Neural cell (in vitro differentiated cells): Measurements from ENCODE around the gene TLCD5. TPM values are rescaled to one million over a fixed set of nuclear protein-coding genes. Genes with fewer than 3 reads are reported as not detected.

Experiments
- H2AFZ ChIP-seq: fragments of 200-600, 300-800 bp; sonication (generic), shearing (Covaris generic); 2 replicates; pipeline ENCODE4 v1.6.0; 2014; ENCODE audit warnings: low read depth, mild to moderate bottlenecking, antibody characterized with exemption, low read length, moderate library complexity
- H3F3A ChIP-seq: fragments of 200-600 bp; shearing (Covaris generic); 2 replicates; pipeline ENCODE4 v1.6.1; 2016; ENCODE audit warnings: mild to moderate bottlenecking, moderate library complexity, mixed read lengths, antibody characterized with exemption, low read length; ENCODE audit not compliant: insufficient read depth, poor library complexity, severe bottlenecking
- H3K27ac ChIP-seq: fragments of 200-600, 300-800 bp; sonication (generic), shearing (Covaris generic); 2 replicates; pipeline ENCODE4 v1.5.1; 2014; ENCODE audit warnings: mild to moderate bottlenecking, low read length, moderate library complexity
- H3K27me3 ChIP-seq: fragments of 300-800, 200-600 bp; sonication (generic), shearing (Covaris generic); 2 replicates; pipeline ENCODE4 v1.6.0; 2014; ENCODE audit warnings: mild to moderate bottlenecking, low read depth, low read length, moderate library complexity; ENCODE audit not compliant: insufficient read depth
- H3K36me3 ChIP-seq: fragments of 300-800, 200-600 bp; sonication (generic), shearing (Covaris generic); 2 replicates; pipeline ENCODE4 v1.5.1; 2014; ENCODE audit warnings: mild to moderate bottlenecking, antibody characterized with exemption, low read length, moderate library complexity; ENCODE audit not compliant: insufficient read depth
- H3K4me2 ChIP-seq: fragments of 300-800, 200-600 bp; sonication (generic), shearing (Covaris generic); 2 replicates; pipeline ENCODE4 v1.6.0; 2014; ENCODE audit warnings: mild to moderate bottlenecking, low read length
- H3K4me3 ChIP-seq: fragments of 300-800, 200-600 bp; sonication (generic), shearing (Covaris generic); 2 replicates; pipeline ENCODE4 v1.5.1; 2014; ENCODE audit warnings: mild to moderate bottlenecking, low read length, moderate library complexity
- H3K79me2 ChIP-seq: fragments of 200-600 bp; shearing (Covaris generic); replicated peaks from 2 replicates; pipeline ENCODE4 v1.6.0; 2014; ENCODE audit warnings: mild to moderate bottlenecking, low read length, moderate library complexity; ENCODE audit not compliant: insufficient read depth
- H3K9ac ChIP-seq: fragments of 300-800, 200-600 bp; sonication (generic), shearing (Covaris generic); 2 replicates; pipeline ENCODE4 v1.6.1; 2016; ENCODE audit warnings: mild to moderate bottlenecking, low read length, mixed read lengths
- H3K9me2 ChIP-seq: fragments of 200-600 bp; shearing (Covaris generic); 2 replicates; pipeline ENCODE4 v1.6.1; 2016; ENCODE audit warnings: mild to moderate bottlenecking, low read length, mixed read lengths; ENCODE audit not compliant: insufficient read depth
- H3K9me3 ChIP-seq: fragments of 200-600, 300-800 bp; sonication (generic), shearing (Covaris generic); 2 replicates; pipeline ENCODE4 v1.6.1; 2016; ENCODE audit warnings: mild to moderate bottlenecking, mixed run types, low read length, moderate library complexity, mixed read lengths
- H4K20me1 ChIP-seq: fragments of 200-600 bp; shearing (Covaris generic); 2 replicates; pipeline ENCODE4 v1.6.1; 2016; ENCODE audit warnings: mild to moderate bottlenecking, mixed run types; ENCODE audit not compliant: insufficient read depth
- EP300 ChIP-seq: fragments of 450-650 bp; conservative IDR thresholded peaks from 2 replicates; pipeline ENCODE4 v1.6.1; 2014; ENCODE audit warnings: antibody characterized with exemption, mild to moderate bottlenecking, moderate library complexity; ENCODE audit not compliant: poor library complexity, severe bottlenecking
- EZH2 ChIP-seq: fragments of 200-600, 300-800 bp; shearing (Covaris generic), sonication (generic); IDR thresholded peaks from 2 replicates; pipeline ENCODE4 v1.6.1; 2014; ENCODE audit warnings: antibody characterized with exemption, low read length, borderline replicate concordance, mild to moderate bottlenecking; ENCODE audit not compliant: insufficient read depth, poor library complexity, severe bottlenecking
- MXI1 ChIP-seq: fragments of 450-650 bp; conservative IDR thresholded peaks from 2 replicates; pipeline ENCODE4 v1.6.1; 2014; ENCODE audit warnings: antibody characterized with exemption, mild to moderate bottlenecking; ENCODE audit not compliant: poor library complexity, severe bottlenecking
- POLR2AphosphoS5 ChIP-seq: IDR thresholded peaks from 2 replicates; pipeline ENCODE4 v1.6.1; 2012
- RAD21 ChIP-seq: fragments of 450-650 bp; conservative IDR thresholded peaks from 2 replicates; pipeline ENCODE4 v1.6.1; 2014; ENCODE audit warnings: antibody characterized with exemption, mild to moderate bottlenecking, moderate library complexity
- SMC3 ChIP-seq: fragments of 450-650 bp; conservative IDR thresholded peaks from 2 replicates; pipeline ENCODE4 v1.6.1; 2014; ENCODE audit warnings: antibody characterized with exemption, mild to moderate bottlenecking, moderate library complexity; ENCODE audit not compliant: poor library complexity
- TAF1 ChIP-seq: IDR thresholded peaks from 2 replicates; pipeline ENCODE4 v1.6.1; 2012; ENCODE audit warnings: low read depth
- polyA plus RNA-seq: library from polyadenylated mRNA; depleted of rRNA; stranded (reverse); fragments of >200 nt; gene quantifications from 2 replicates; pipeline ENCODE4 v1.2.3, GENCODE V29; 2014
- TF ChIP-seq, protein P1 (sequence below): fragments of 450-650 bp; IDR thresholded peaks from 2 replicates; pipeline ENCODE4 v1.5.1; 2014; ENCODE audit warnings: antibody characterized with exemption, mild to moderate bottlenecking, moderate library complexity; ENCODE audit not compliant: poor library complexity, severe bottlenecking
- TF ChIP-seq, protein P2 (sequence below): IDR thresholded peaks from 2 replicates; pipeline ENCODE4 v1.6.1; 2012; ENCODE audit warnings: borderline replicate concordance

TLCD5 gene
- polyA plus RNA-seq, 1 donor from 2014 or later, result 31.1 TPM

GRCh38 chr11:120330045-120330444 is 4.9 kb downstream of the TLCD5 start:
- TF ChIP-seq RAD21 (no peak), POLR2AphosphoS5 (no peak), TAF1 (no peak), MXI1 (no peak), SMC3 (no peak), EZH2 (no peak), EP300 (no peak)
- TF ChIP-seq, protein P1, sequence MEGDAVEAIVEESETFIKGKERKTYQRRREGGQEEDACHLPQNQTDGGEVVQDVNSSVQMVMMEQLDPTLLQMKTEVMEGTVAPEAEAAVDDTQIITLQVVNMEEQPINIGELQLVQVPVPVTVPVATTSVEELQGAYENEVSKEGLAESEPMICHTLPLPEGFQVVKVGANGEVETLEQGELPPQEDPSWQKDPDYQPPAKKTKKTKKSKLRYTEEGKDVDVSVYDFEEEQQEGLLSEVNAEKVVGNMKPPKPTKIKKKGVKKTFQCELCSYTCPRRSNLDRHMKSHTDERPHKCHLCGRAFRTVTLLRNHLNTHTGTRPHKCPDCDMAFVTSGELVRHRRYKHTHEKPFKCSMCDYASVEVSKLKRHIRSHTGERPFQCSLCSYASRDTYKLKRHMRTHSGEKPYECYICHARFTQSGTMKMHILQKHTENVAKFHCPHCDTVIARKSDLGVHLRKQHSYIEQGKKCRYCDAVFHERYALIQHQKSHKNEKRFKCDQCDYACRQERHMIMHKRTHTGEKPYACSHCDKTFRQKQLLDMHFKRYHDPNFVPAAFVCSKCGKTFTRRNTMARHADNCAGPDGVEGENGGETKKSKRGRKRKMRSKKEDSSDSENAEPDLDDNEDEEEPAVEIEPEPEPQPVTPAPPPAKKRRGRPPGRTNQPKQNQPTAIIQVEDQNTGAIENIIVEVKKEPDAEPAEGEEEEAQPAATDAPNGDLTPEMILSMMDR, result no peak
- TF ChIP-seq, protein P2, sequence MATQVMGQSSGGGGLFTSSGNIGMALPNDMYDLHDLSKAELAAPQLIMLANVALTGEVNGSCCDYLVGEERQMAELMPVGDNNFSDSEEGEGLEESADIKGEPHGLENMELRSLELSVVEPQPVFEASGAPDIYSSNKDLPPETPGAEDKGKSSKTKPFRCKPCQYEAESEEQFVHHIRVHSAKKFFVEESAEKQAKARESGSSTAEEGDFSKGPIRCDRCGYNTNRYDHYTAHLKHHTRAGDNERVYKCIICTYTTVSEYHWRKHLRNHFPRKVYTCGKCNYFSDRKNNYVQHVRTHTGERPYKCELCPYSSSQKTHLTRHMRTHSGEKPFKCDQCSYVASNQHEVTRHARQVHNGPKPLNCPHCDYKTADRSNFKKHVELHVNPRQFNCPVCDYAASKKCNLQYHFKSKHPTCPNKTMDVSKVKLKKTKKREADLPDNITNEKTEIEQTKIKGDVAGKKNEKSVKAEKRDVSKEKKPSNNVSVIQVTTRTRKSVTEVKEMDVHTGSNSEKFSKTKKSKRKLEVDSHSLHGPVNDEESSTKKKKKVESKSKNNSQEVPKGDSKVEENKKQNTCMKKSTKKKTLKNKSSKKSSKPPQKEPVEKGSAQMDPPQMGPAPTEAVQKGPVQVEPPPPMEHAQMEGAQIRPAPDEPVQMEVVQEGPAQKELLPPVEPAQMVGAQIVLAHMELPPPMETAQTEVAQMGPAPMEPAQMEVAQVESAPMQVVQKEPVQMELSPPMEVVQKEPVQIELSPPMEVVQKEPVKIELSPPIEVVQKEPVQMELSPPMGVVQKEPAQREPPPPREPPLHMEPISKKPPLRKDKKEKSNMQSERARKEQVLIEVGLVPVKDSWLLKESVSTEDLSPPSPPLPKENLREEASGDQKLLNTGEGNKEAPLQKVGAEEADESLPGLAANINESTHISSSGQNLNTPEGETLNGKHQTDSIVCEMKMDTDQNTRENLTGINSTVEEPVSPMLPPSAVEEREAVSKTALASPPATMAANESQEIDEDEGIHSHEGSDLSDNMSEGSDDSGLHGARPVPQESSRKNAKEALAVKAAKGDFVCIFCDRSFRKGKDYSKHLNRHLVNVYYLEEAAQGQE, result no peak
- no peak overlapping the region for H3K4me3 ChIP-seq
- peaks cover 6% of the 10 kb centered on the region for H3K79me2 ChIP-seq
- H3K27ac ChIP-seq, result no peak overlapping the region
- no peak overlapping the region for H2AFZ ChIP-seq
- H3K4me2 ChIP-seq, result no peak overlapping the region
- no peaks in the 10 kb centered on the region for H3K9me2 ChIP-seq
- H3K9me3 ChIP-seq, result no peaks in the 10 kb centered on the region
- H4K20me1 ChIP-seq, result no peaks in the 10 kb centered on the region
- no peaks in the 10 kb centered on the region for H3K27me3 ChIP-seq
- H3K9ac ChIP-seq, result no peak overlapping the region
- no peaks in the 10 kb centered on the region for H3F3A ChIP-seq
- H3K36me3 ChIP-seq, result no peaks in the 10 kb centered on the region

DNA sequence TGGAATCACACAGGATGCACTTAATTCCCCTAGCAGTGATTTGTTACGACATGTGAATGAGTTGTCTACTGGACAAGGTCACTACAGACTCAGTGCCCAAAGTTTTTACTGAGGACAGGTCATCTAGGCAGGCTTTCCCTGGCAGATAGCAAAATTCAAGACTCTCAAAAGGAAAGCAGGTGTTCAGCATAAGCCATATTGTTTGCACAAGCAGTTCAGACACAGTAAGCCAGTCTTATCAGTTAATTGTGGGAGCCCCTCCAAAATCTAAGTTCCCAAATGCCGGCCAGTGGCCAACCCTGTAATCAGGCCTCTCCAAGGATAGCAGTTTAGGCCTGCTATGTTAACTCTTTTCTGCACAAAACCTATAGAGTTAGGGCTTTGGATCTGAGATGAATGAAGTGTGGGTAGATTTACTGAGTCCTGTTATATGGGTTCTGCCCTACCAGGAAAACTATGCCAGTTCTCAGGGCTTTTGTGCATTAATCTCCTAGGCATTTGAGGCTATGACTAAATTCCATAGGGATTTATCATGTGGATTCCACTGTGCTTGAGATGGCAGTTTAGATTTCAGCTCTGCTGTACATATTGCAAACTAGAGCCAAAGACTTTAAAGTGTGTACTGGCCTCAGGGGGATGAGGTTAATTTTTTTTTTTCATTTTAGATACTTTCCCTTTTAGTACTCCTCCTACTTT is 6.3 kb downstream of the TLCD5 start:
- no peak for TF ChIP-seq EP300
- no peak for TF ChIP-seq POLR2AphosphoS5
- TF ChIP-seq EZH2, result no peak
- no peak for TF ChIP-seq TAF1
- no peak for TF ChIP-seq MXI1
- TF ChIP-seq, protein P1, result no peak
- TF ChIP-seq, protein P2, result no peak
- TF ChIP-seq SMC3, result no peak
- no peak for TF ChIP-seq RAD21
- H3K9me2 ChIP-seq, result no peaks in the 10 kb centered on the region
- no peaks in the 10 kb centered on the region for H3F3A ChIP-seq
- no peak overlapping the region for H2AFZ ChIP-seq
- H3K27ac ChIP-seq, result no peak overlapping the region
- no peaks in the 10 kb centered on the region for H4K20me1 ChIP-seq
- no peaks in the 10 kb centered on the region for H3K27me3 ChIP-seq
- no peak overlapping the region for H3K9ac ChIP-seq
- no peak overlapping the region for H3K4me2 ChIP-seq
- peaks cover 6% of the 10 kb centered on the region for H3K79me2 ChIP-seq
- no peak overlapping the region for H3K4me3 ChIP-seq
- H3K36me3 ChIP-seq, result no peaks in the 10 kb centered on the region
- no peaks in the 10 kb centered on the region for H3K9me3 ChIP-seq
